Kidney glomerular epithelial cell (primary cell): ENCODE measurements around the gene PCDHB11.
"Not testable (repeated sequence)": the region's sequence is repeated elsewhere in the genome, so short reads cannot be mapped to it uniquely, and the experiment has no call there.

Source experiments
- DNase-seq: peaks from one replicate; lab custom pipeline; 2025; lab: John Stamatoyannopoulos, UW

The PCDHB11 gene

GRCh38 chr5:141241496-141241895, 42.1 kb downstream of the PCDHB11 start:
- DNase-seq, result no peak

- DNase-seq, result no peak
Measured at GRCh38 chr5:141245250-141245717, 45.9 kb downstream of the PCDHB11 start, which contains the start of gene PCDHB15. TSS of gene PCDHB15 (plus strand) at chr5:141245395. CDS start at chr5:141245579, 184 bp downstream.

DNA sequence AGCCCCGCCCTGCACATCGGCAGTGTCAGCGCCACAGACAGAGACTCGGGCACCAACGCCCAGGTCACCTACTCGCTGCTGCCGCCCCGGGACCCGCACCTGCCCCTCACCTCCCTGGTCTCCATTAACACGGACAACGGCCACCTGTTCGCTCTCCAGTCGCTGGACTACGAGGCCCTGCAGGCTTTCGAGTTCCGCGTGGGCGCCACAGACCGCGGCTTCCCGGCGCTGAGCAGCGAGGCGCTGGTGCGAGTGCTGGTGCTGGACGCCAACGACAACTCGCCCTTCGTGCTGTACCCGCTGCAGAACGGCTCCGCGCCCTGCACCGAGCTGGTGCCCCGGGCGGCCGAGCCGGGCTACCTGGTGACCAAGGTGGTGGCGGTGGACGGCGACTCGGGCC, 47.5 kb downstream of the PCDHB11 start:
- not testable (repeated sequence) for DNase-seq

DNA sequence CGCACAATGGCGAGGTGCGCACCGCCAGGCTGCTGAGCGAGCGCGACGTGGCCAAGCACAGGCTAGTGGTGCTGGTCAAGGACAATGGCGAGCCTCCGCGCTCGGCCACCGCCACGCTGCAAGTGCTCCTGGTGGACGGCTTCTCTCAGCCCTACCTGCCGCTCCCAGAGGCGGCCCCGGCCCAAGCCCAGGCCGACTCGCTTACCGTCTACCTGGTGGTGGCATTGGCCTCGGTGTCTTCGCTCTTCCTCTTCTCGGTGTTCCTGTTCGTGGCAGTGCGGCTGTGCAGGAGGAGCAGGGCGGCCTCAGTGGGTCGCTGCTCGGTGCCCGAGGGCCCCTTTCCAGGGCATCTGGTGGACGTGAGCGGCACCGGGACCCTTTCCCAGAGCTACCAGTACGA, 48.0 kb downstream of the PCDHB11 start:
- not testable (repeated sequence) for DNase-seq

DNA sequence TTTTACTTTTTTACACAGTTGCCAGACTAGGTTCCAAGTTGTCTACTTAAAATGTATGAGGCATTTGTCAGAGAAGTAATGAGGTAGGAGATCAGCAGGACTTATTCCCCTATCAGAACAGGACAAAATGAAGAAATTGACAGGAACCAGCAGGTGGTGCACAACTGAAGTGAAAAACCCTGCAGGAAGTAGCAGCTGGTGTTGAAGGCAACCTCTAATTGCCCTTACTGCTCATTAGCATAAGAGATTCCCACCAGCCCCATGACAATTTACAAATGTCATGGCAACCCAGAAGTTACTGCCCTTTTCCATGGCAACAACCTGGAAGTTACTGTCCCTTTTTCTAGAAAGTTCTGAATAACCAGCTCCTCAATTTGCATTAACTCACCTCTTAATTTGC, 51.1 kb downstream of the PCDHB11 start:
- DNase-seq, result no peak
